Suprapubic skin (tissue), 4 donors: ENCODE results near the gene SLC15A3. TPM values are rescaled to one million over a fixed set of nuclear protein-coding genes. Genes with fewer than 3 reads are reported as not detected.
A peak's percentile ranks its signal among the peaks of the same experiment; 100 is the strongest.

Experiments used
- DNase-seq, 2 donors: peaks; one replicate each; pipeline ENCODE4 v3.0.0-alpha.2; 2019; ENCODE audit warnings: low spot score in 2 of 2
- H3K27ac ChIP-seq: fragments of 200-600 bp; sonication (generic); one replicate; pipeline ENCODE4 v1.5.1; 2019
- H3K27me3 ChIP-seq: fragments of 200-600 bp; sonication (generic); one replicate; pipeline ENCODE4 v1.5.1; 2019
- H3K36me3 ChIP-seq: fragments of 200-600 bp; sonication (generic); one replicate; pipeline ENCODE4 v1.5.1; 2019
- H3K4me1 ChIP-seq: fragments of 200-600 bp; sonication (generic); one replicate; pipeline ENCODE4 v1.5.1; 2019
- H3K4me3 ChIP-seq: fragments of 200-600 bp; sonication (generic); one replicate; pipeline ENCODE4 v1.5.1; 2019; ENCODE audit warnings: mild to moderate bottlenecking
- H3K9me3 ChIP-seq: fragments of 200-600 bp; sonication (generic); one replicate; pipeline ENCODE4 v1.5.1; 2019
- CTCF ChIP-seq, 2 donors: fragments of 200-600 bp in 1 of 2; fragments of 450-650 bp in 1 of 2; sonication (generic) in 1 of 2; IDR thresholded peaks; one replicate each; pipeline ENCODE4 v1.5.1; 2016 to 2019; ENCODE audit warnings: antibody characterized with exemption in 2 of 2, mild to moderate bottlenecking in 1 of 2, moderate library complexity in 1 of 2
- EP300 ChIP-seq: sonication (generic); formaldehyde crosslinking; IDR thresholded peaks from one replicate; pipeline ENCODE4 v1.6.1; 2017; ENCODE audit warnings: antibody characterized with exemption
- POLR2A ChIP-seq, 2 donors: fragments of 450-650 bp; IDR thresholded peaks; one replicate each; pipeline ENCODE4 v1.6.1; 2017; ENCODE audit warnings: antibody characterized with exemption in 2 of 2, mild to moderate bottlenecking in 2 of 2, moderate library complexity in 2 of 2
- POLR2AphosphoS5 ChIP-seq, 3 donors: sonication (generic); formaldehyde crosslinking; IDR thresholded peaks; one replicate each; pipeline ENCODE4 v1.6.1; 2017; ENCODE audit warnings: antibody characterized with exemption in 3 of 3
- WGBS: methylation state at CpG from one replicate; pipeline ENCODE4 v1.1.5; 2018; 5-methylcytosine and 5-hydroxymethylcytosine counted together
- total RNA-seq, 4 donors: library from RNA; depleted of rRNA; stranded (reverse); fragments of >200 nt; gene quantifications; one replicate each; pipeline ENCODE4 v1.1.0, GENCODE V29; 2016

SLC15A3 gene
- 10 to 100 TPM in 2 of 4 donors, 1 to 10 TPM in 2; 1.7 to 10.5 (median 9.8) TPM for total RNA-seq

- peak within 1 kb of the TSS; percentile 49 for H3K4me3 ChIP-seq
- no peaks in the 10 kb centered on the region for H3K27me3 ChIP-seq
- H3K9me3 ChIP-seq, result no peaks in the 10 kb centered on the region
- H3K36me3 ChIP-seq, result no peaks in the 10 kb centered on the region
- H3K4me1 ChIP-seq, result peaks cover 40% of the 10 kb centered on the region
- DNase-seq, result peak in 1 of 2 donors; percentile 80
- peak within 1 kb of the TSS; percentile 77 for H3K27ac ChIP-seq
- 14% methylated on average over 23 of the region's 23 CpGs for WGBS
- TF ChIP-seq POLR2A (IDR thresholded peaks at IDR 0.05), result no peak
- no peak for TF ChIP-seq EP300
- TF ChIP-seq POLR2AphosphoS5 (IDR thresholded peaks at IDR 0.05), result no peak
- no peak for TF ChIP-seq CTCF (IDR thresholded peaks at IDR 0.05)
Observed at GRCh38 chr11:60951904-60952741, at the start of gene SLC15A3. Gene SLC15A3, minus strand, starts transcription at chr11:60952176. Its CDS starts 625 bp downstream, at chr11:60951551.

- 78% methylated on average over 11 of the region's 11 CpGs for WGBS
- no peak for DNase-seq
- no peaks in the 10 kb centered on the region for H3K27me3 ChIP-seq
- no peaks in the 10 kb centered on the region for H3K36me3 ChIP-seq
- no peaks in the 10 kb centered on the region for H3K9me3 ChIP-seq
- TF ChIP-seq POLR2A (IDR thresholded peaks at IDR 0.05), result no peak
- no peak for TF ChIP-seq EP300
- no peak for TF ChIP-seq POLR2AphosphoS5 (IDR thresholded peaks at IDR 0.05)
- TF ChIP-seq CTCF (IDR thresholded peaks at IDR 0.05), result no peak
- no peak overlapping the region for H3K4me3 ChIP-seq
- no peak overlapping the region for H3K27ac ChIP-seq
- H3K4me1 ChIP-seq, result peaks cover 19% of the 10 kb centered on the region
Observed at GRCh38 chr11:61000426-61000825, 48.5 kb upstream of the SLC15A3 start.

DNA sequence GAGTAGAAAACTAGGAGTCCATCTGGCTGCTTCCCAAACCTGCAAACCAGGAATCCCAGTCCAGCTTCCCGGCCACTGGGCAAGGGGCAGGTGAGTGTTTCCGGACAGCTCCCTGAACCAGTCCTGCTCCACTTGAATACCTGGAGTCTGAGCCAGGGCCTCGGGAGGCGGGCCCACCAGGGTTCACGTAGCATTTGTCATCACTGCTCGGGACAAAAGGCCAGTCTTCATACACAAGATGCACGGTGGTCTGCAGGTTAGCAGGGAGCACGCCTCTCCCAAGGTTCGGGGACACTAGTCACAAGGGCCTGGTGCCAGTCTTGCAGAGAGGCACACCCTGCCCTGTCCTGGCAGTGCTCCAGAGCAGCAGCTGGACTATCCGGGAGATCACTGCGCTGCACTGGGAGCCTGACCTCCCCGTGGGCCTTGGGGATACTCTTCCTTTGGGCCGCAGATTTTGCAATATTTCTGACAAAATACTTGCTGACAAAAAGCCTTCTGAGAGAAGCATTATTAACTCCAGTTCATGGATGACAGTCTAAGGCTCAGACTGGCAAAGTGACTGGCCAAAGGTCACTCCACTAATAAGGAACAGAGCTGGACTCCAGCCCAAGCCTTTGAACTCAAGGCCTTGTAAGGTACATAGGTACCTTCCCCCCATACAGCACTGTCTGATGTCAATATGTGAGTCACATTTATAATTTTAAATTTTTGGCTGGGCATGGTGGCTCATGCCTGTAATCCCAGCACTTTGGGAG lies 44.6 kb upstream of the SLC15A3 start:
- 72% methylated on average over 5 of the region's 13 CpGs for WGBS
- no peaks in the 10 kb centered on the region for H3K9me3 ChIP-seq
- DNase-seq, result no peak
- H3K4me3 ChIP-seq, result no peak overlapping the region
- no peak overlapping the region for H3K27ac ChIP-seq
- peaks cover 9% of the 10 kb centered on the region for H3K27me3 ChIP-seq
- H3K4me1 ChIP-seq, result peaks cover 14% of the 10 kb centered on the region
- TF ChIP-seq EP300 (no peak), POLR2A (IDR thresholded peaks at IDR 0.05) (no peak), POLR2AphosphoS5 (IDR thresholded peaks at IDR 0.05) (no peak), CTCF (IDR thresholded peaks at IDR 0.05) (no peak)
- no peaks in the 10 kb centered on the region for H3K36me3 ChIP-seq

DNA sequence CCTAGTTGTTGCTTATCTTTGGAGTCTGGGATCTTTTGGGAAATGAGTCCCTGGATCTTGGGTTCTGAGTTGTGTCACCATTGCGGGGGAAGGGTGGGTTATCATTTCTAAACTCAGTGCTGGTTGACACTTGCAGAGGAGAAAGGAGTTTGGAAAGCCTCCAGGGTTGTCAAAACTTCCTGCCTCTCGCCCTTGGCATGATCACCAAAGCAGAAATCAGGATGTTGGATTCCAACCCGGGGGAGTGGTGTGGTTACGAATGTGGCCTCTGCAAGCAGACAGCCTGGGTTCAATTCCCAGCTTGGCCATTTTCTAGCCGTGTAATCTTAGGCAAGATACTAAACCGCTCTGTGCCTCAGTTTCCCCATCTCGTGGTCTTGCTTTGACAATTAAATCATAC lies 43.8 kb upstream of the SLC15A3 start:
- Histone ChIP-seq H3K4me1 (peaks cover 14% of the 10 kb centered on the region), H3K27me3 (peaks cover 9% of the 10 kb centered on the region), H3K36me3 (no peaks in the 10 kb centered on the region), H3K27ac (no peak overlapping the region), H3K9me3 (no peaks in the 10 kb centered on the region), H3K4me3 (no peak overlapping the region)
- no peak for DNase-seq
- TF ChIP-seq EP300 (no peak), POLR2AphosphoS5 (IDR thresholded peaks at IDR 0.05) (no peak), POLR2A (IDR thresholded peaks at IDR 0.05) (no peak)
- 34% methylated on average over 7 of the region's 7 CpGs for WGBS

DNA sequence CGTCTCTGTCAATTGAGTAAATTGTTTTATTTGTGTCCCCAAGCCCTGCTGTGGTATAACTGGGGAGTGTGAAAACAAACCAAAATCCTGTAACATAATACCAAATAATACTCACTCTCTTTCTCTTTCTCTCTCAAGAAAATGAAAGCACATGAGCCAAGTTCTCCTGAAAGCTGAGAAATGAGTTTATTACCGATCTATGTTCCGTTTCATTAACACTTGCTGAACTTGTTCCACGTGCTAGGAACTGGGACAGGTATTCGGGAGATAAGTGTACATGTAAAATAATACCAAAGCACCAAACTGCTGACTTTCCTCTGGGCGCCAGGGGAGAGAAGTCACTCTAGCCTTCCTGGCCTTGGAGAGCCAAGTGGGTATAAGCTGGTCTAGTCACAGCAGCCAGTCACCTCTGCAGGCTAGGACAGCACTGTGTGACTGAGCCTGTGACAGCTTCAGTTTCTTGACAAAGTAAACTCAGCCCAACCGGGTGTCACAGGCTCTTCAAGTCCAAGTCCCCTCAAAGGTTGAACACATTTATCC lies 42.6 kb upstream of the SLC15A3 start:
- no peaks in the 10 kb centered on the region for H3K9me3 ChIP-seq
- H3K4me3 ChIP-seq, result no peak overlapping the region

More for the DNA sequence above, 42.6 kb upstream of the SLC15A3 start:
- no peak for TF ChIP-seq CTCF (IDR thresholded peaks at IDR 0.05)
- no peak for TF ChIP-seq POLR2AphosphoS5 (IDR thresholded peaks at IDR 0.05)
- TF ChIP-seq POLR2A (IDR thresholded peaks at IDR 0.05), result no peak
- TF ChIP-seq EP300, result no peak
- H3K4me1 ChIP-seq, result peaks cover 14% of the 10 kb centered on the region
- no peak for DNase-seq
- WGBS, result 42% methylated on average over 7 of the region's 7 CpGs
- H3K27me3 ChIP-seq, result peaks cover 9% of the 10 kb centered on the region
- no peak overlapping the region for H3K27ac ChIP-seq
- H3K36me3 ChIP-seq, result no peaks in the 10 kb centered on the region
